ENCODE data around the gene MYH4. TPM values are rescaled to one million over a fixed set of nuclear protein-coding genes. Genes with fewer than 3 reads are reported as not detected.

MYH4 gene
- total and polyA plus RNA-seq, 2 of the 13 experiments (the other 11 are each of a cell fraction or from before 2014, with no cell fraction given): 0.01 to 0.02 TPM

DNA sequence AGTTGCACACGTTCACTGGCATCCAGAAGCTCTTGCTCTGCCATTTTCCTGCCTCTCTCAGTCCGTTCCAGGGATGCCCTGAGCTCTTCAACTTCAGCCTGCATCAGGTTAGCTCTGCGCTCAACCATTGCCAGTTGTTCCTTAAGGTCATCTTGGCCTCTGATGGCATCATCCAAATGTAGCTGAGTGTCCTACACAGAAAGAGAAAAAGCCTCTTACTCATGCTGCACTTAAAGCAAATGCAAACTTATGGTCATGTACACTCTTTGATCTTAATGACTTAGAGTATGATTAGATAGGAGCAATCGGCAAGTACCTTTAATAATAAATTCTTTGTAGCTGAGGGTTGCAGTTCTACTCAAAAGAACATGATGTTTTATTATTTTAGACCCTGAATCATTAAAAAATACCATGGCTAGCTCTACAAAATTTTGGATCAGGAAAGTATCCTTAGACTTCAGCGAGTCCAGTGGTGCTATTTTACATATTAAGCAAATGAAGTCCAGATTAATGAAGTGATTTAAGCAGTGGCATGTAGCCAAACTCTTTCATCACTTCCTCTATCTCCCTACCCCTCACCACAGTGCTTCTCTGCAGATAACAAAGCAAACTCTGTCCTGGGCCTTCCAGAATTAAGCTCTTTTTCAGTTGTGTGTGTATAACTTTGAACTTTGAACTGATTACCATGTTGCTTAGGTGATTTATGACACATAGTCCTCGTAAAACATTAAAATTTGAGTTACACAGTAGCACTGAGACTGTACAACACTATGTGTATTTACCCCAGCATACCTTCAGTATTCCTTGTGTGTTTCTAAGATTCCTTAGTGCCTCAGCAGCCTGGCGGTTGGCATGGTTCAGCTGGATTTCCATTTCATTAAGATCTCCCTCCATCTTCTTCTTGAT, 22.1 kb downstream of the MYH4 start (continued):
- TF ChIP-seq, protein P1, sequence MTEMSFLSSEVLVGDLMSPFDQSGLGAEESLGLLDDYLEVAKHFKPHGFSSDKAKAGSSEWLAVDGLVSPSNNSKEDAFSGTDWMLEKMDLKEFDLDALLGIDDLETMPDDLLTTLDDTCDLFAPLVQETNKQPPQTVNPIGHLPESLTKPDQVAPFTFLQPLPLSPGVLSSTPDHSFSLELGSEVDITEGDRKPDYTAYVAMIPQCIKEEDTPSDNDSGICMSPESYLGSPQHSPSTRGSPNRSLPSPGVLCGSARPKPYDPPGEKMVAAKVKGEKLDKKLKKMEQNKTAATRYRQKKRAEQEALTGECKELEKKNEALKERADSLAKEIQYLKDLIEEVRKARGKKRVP (CRISPR knock-in tag; IDR thresholded peaks at IDR 0.05): peak in 1 of 2 experiments; percentile 83; a peak in 1 of 4 replicates
- TF ChIP-seq ARID2 (CRISPR knock-in tag; IDR thresholded peaks at IDR 0.05; ENCODE audit: borderline replicate concordance) (no peak), DNMT1 (CRISPR knock-in tag; IDR thresholded peaks at IDR 0.05) (no peak), HNRNPUL1 (IDR thresholded peaks at IDR 0.05; ENCODE audit: low read depth, low read length) (no peak), ZNF224 (CRISPR knock-in tag; IDR thresholded peaks at IDR 0.05) (no peak), TEAD2 (CRISPR knock-in tag; IDR thresholded peaks at IDR 0.05) (no peak), ZNF274 (CRISPR knock-in tag; IDR thresholded peaks at IDR 0.05) (no peak), ZNF556 (CRISPR knock-in tag; IDR thresholded peaks at IDR 0.05; ENCODE audit: borderline replicate concordance) (no peak), KDM2A (CRISPR knock-in tag; IDR thresholded peaks at IDR 0.05; ENCODE audit: borderline replicate concordance, low read depth) (no peak), ISL2 (CRISPR knock-in tag; IDR thresholded peaks at IDR 0.05) (peak; percentile 37; the same call in 1 of the 2 replicates), CENPX (CRISPR knock-in tag; IDR thresholded peaks at IDR 0.05) (no peak), NFE2L2 (IDR thresholded peaks at IDR 0.05; ENCODE audit: low read length) (no peak), ZNF589 (CRISPR knock-in tag; conservative IDR thresholded peaks at IDR 0.05) (no peak), ZNF678 (CRISPR knock-in tag; IDR thresholded peaks at IDR 0.05) (no peak), ZNF34 (CRISPR knock-in tag; IDR thresholded peaks at IDR 0.05; ENCODE audit: borderline replicate concordance) (no peak), ZNF672 (CRISPR knock-in tag; IDR thresholded peaks at IDR 0.05) (no peak)
- TF ChIP-seq, protein P2, sequence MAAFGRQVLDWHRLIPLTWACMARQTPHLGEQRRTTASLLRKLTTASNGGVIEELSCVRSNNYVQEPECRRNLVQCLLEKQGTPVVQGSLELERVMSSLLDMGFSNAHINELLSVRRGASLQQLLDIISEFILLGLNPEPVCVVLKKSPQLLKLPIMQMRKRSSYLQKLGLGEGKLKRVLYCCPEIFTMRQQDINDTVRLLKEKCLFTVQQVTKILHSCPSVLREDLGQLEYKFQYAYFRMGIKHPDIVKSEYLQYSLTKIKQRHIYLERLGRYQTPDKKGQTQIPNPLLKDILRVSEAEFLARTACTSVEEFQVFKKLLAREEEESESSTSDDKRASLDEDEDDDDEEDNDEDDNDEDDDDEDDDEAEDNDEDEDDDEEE (CRISPR knock-in tag; IDR thresholded peaks at IDR 0.05): no peak
- TF ChIP-seq, protein P3, sequence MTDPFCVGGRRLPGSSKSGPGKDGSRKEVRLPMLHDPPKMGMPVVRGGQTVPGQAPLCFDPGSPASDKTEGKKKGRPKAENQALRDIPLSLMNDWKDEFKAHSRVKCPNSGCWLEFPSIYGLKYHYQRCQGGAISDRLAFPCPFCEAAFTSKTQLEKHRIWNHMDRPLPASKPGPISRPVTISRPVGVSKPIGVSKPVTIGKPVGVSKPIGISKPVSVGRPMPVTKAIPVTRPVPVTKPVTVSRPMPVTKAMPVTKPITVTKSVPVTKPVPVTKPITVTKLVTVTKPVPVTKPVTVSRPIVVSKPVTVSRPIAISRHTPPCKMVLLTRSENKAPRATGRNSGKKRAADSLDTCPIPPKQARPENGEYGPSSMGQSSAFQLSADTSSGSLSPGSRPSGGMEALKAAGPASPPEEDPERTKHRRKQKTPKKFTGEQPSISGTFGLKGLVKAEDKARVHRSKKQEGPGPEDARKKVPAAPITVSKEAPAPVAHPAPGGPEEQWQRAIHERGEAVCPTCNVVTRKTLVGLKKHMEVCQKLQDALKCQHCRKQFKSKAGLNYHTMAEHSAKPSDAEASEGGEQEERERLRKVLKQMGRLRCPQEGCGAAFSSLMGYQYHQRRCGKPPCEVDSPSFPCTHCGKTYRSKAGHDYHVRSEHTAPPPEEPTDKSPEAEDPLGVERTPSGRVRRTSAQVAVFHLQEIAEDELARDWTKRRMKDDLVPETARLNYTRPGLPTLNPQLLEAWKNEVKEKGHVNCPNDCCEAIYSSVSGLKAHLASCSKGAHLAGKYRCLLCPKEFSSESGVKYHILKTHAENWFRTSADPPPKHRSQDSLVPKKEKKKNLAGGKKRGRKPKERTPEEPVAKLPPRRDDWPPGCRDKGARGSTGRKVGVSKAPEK (CRISPR knock-in tag; IDR thresholded peaks at IDR 0.05; ENCODE audit: borderline replicate concordance): no peak
- TF ChIP-seq, protein P4, sequence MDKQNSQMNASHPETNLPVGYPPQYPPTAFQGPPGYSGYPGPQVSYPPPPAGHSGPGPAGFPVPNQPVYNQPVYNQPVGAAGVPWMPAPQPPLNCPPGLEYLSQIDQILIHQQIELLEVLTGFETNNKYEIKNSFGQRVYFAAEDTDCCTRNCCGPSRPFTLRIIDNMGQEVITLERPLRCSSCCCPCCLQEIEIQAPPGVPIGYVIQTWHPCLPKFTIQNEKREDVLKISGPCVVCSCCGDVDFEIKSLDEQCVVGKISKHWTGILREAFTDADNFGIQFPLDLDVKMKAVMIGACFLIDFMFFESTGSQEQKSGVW (CRISPR knock-in tag; IDR thresholded peaks at IDR 0.05; ENCODE audit: borderline replicate concordance): no peak
- TF ChIP-seq, protein P5, sequence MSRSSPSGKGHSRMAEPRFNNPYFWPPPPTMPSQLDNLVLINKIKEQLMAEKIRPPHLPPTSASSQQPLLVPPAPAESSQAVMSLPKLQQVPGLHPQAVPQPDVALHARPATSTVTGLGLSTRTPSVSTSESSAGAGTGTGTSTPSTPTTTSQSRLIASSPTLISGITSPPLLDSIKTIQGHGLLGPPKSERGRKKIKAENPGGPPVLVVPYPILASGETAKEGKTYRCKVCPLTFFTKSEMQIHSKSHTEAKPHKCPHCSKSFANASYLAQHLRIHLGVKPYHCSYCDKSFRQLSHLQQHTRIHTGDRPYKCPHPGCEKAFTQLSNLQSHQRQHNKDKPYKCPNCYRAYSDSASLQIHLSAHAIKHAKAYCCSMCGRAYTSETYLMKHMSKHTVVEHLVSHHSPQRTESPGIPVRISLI (CRISPR knock-in tag; IDR thresholded peaks at IDR 0.05; ENCODE audit: borderline replicate concordance): no peak
- TF ChIP-seq, protein P6, sequence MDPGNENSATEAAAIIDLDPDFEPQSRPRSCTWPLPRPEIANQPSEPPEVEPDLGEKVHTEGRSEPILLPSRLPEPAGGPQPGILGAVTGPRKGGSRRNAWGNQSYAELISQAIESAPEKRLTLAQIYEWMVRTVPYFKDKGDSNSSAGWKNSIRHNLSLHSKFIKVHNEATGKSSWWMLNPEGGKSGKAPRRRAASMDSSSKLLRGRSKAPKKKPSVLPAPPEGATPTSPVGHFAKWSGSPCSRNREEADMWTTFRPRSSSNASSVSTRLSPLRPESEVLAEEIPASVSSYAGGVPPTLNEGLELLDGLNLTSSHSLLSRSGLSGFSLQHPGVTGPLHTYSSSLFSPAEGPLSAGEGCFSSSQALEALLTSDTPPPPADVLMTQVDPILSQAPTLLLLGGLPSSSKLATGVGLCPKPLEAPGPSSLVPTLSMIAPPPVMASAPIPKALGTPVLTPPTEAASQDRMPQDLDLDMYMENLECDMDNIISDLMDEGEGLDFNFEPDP (CRISPR knock-in tag; conservative IDR thresholded peaks at IDR 0.05): no peak
